Suprapubic skin (tissue), 3 donors: ENCODE data around the gene FANK1.

Experiments used
- CTCF ChIP-seq, 2 donors: fragments of 200-600 bp in 1 of 2; fragments of 450-650 bp in 1 of 2; sonication (generic) in 1 of 2; IDR thresholded peaks; one replicate each; pipeline ENCODE4 v1.5.1; 2016 to 2019; ENCODE audit warnings: antibody characterized with exemption in 2 of 2, mild to moderate bottlenecking in 1 of 2, moderate library complexity in 1 of 2
- EP300 ChIP-seq: sonication (generic); formaldehyde crosslinking; IDR thresholded peaks from one replicate; pipeline ENCODE4 v1.6.1; 2017; ENCODE audit warnings: antibody characterized with exemption
- POLR2A ChIP-seq, 2 donors: fragments of 450-650 bp; IDR thresholded peaks; one replicate each; pipeline ENCODE4 v1.6.1; 2017; ENCODE audit warnings: antibody characterized with exemption in 2 of 2, mild to moderate bottlenecking in 2 of 2, moderate library complexity in 2 of 2

- TF ChIP-seq CTCF (IDR thresholded peaks at IDR 0.05) (no peak), EP300 (no peak), POLR2A (IDR thresholded peaks at IDR 0.05) (no peak)
These were observed 65.4 kb downstream of the FANK1 start for GRCh38 chr10:125961743-125962142.
